Psoas muscle (tissue), 8 donors: ENCODE measurements around the gene REV1. TPM values are rescaled to one million over a fixed set of nuclear protein-coding genes. Genes with fewer than 3 reads are reported as not detected.

ENCODE experiments used
- ATAC-seq, 4 donors: fragments of 200-7000 bp; cut with Tn5 transposase; one replicate each; pipeline ENCODE4 v1.9.1; 2020; ENCODE audit warnings: moderate library complexity in 3 of 4, mild to moderate bottlenecking in 2 of 4
- DNase-seq, 2 donors: peaks; one replicate each; pipeline ENCODE4 v3.0.0-alpha.2; 2020
- H3K27ac ChIP-seq: fragments of 200-600 bp; one replicate; pipeline ENCODE4 v1.8.0; 2022
- H3K27me3 ChIP-seq, 3 donors: fragments of 200-600 bp in 1 of 3; one replicate each; pipeline versions ENCODE4 v1.6.1 to v1.8.0; 2013 to 2022; ENCODE audit warnings: low read length in 2 of 3, mild to moderate bottlenecking in 2 of 3, moderate library complexity in 1 of 3; ENCODE audit not compliant: insufficient read depth in 3 of 3
- H3K36me3 ChIP-seq, 2 donors: fragments of 200-600 bp in 1 of 2; one replicate each; pipeline versions ENCODE4 v1.6.1 to v1.8.0; 2013 to 2022; ENCODE audit warnings: low read depth in 1 of 2, mild to moderate bottlenecking in 1 of 2, moderate library complexity in 1 of 2; ENCODE audit not compliant: insufficient read depth in 1 of 2
- H3K4me1 ChIP-seq: fragments of 200-600 bp; one replicate; pipeline ENCODE4 v1.8.0; 2022
- H3K4me3 ChIP-seq: fragments of 200-600 bp; one replicate; pipeline ENCODE4 v1.8.0; 2022; ENCODE audit warnings: mild to moderate bottlenecking
- H3K9me3 ChIP-seq: fragments of 200-600 bp; one replicate; pipeline ENCODE4 v1.8.0; 2022
- WGBS, 3 donors: extraction: QIAGEN DNeasy Blood & Tissue Kit; methylation state at CpG; one replicate each; pipeline versions ENCODE4 v1.1.6 to v1.1.7; 2013; 5-methylcytosine and 5-hydroxymethylcytosine counted together
- intact Hi-C, 2 donors: fragments of 100-400 bp; cut with DNase I; formaldehyde crosslinking; loops; one replicate each; pipeline versions ENCODE4 v1.11.0 to v1.14.2; 2022
- polyA plus RNA-seq, 3 donors: library from polyadenylated mRNA; stranded (reverse); fragments of 200-250 nt; gene quantifications; one replicate each; pipeline ENCODE4 v1.2.3, GENCODE V29; 2013
- total RNA-seq, 4 donors: library from RNA; stranded (reverse); fragmentation: NEBNext Ultra II Directional in 2 of 4; extraction: Animal tissue kit (Norgen Biotek cat#: 25700) in 2 of 4; gene quantifications; one replicate each; pipeline versions ENCODE4 v1.2.1 to v1.2.4, GENCODE V29; 2021 to 2023
- TF ChIP-seq, protein P1 (sequence below): fragments of 200-600 bp; IDR thresholded peaks from one replicate; pipeline ENCODE4 v1.8.0; 2022; ENCODE audit warnings: antibody characterized with exemption
- donor health status: healthy with polysubstance abuse.
- donor health status: DM: no; HTN: no; CAD: no; lungs with moderate emphysema.
- donor health status: Bipolar disorder and iron deficiency.
- donor health status: healthy.
- donor health status: DM: yes; HTN: yes; CAD: no.
- donor health status: DM: no; HTN: no; CAD: no.
- donor health status: DM: no; HTN: no; CAD: no.
- donor health status: DM: yes; HTN: yes; CAD: no.

The REV1 gene
- total and polyA plus RNA-seq, 7 donors, result 9.1 to 26.0 (median 19.9) TPM

DNA sequence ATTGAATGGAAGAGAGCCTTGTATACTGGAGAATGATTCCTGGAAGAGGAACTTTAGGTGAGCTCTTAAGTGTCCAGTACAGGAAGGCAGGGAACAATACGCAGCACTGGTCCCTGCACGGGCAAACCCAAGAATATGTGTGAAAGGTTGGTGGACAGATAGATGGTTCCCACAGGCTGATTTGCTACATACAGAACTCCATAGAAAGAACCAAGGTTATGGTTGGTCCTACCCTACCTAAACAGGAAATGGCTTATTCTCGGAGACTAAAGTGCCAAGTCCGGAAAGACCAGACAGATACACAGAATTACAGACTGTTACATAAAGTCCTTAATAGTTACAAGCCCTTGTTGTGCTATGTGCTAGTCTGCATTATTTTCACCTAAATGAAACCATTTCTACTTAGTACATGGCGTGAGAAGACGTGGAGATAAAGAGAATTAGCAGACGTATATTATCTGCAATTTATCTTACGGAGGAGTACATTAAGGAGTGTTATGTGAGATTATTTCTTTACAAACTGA lies 1.2 kb downstream of the REV1 start:
- DNase-seq (no peak), ATAC-seq (no peak)
- TF ChIP-seq, protein P1, sequence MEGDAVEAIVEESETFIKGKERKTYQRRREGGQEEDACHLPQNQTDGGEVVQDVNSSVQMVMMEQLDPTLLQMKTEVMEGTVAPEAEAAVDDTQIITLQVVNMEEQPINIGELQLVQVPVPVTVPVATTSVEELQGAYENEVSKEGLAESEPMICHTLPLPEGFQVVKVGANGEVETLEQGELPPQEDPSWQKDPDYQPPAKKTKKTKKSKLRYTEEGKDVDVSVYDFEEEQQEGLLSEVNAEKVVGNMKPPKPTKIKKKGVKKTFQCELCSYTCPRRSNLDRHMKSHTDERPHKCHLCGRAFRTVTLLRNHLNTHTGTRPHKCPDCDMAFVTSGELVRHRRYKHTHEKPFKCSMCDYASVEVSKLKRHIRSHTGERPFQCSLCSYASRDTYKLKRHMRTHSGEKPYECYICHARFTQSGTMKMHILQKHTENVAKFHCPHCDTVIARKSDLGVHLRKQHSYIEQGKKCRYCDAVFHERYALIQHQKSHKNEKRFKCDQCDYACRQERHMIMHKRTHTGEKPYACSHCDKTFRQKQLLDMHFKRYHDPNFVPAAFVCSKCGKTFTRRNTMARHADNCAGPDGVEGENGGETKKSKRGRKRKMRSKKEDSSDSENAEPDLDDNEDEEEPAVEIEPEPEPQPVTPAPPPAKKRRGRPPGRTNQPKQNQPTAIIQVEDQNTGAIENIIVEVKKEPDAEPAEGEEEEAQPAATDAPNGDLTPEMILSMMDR, result no peak
- Histone ChIP-seq H3K27me3 (no peaks in the 10 kb centered on the region), H3K4me1 (peaks cover 48% of the 10 kb centered on the region), H3K9me3 (no peaks in the 10 kb centered on the region), H3K27ac (peak overlapping the region; percentile 97), H3K36me3 (no peaks in the 10 kb centered on the region), H3K4me3 (peak overlapping the region; percentile 90)
- intact Hi-C loops, result loop anchor here in 1 of 2 donors (5.0 kb wide), 1 partner anchor 311 kb away; no protein-coding TSS in a partner anchor
- WGBS, 3 donors, result 3 to 7% (median 5%) methylated on average over 8 of the region's 8 CpGs

DNA sequence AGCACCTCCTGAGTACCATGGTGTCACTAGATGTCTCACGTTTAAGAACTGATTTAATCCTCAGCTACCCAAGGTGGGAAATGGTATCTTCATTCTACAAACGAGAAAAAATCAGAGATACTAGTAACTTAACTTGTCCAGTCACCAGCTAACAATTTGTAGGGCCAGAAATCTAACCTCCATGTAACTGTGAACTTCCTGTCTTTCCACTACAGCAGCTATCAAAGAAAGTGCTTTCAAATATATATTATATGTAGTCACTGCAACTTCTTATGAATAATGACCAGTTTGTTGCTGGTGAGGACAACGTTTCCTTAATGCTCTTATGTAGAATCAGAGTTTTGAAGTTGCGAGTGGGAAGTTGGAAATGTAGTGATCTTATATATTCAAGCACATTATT lies 1.9 kb downstream of the REV1 start:
- H3K9me3 ChIP-seq, result no peaks in the 10 kb centered on the region
- H3K4me1 ChIP-seq, result peaks cover 55% of the 10 kb centered on the region
- 56 to 60% methylated on average over 4 of the region's 4 CpGs; no CpG with 5 or more reads in 1 of the 3 donors for WGBS, 3 donors
- no peak for ATAC-seq
- no peak overlapping the region for H3K27ac ChIP-seq
- no peaks in the 10 kb centered on the region for H3K36me3 ChIP-seq
- TF ChIP-seq, protein P1, result no peak
- H3K4me3 ChIP-seq, result peak overlapping the region; percentile 90
- H3K27me3 ChIP-seq, result no peaks in the 10 kb centered on the region
- intact Hi-C loops, result loop anchor here in 1 of 2 donors (5.0 kb wide), 1 partner anchor 311 kb away; no protein-coding TSS in a partner anchor
- DNase-seq, result no peak

DNA sequence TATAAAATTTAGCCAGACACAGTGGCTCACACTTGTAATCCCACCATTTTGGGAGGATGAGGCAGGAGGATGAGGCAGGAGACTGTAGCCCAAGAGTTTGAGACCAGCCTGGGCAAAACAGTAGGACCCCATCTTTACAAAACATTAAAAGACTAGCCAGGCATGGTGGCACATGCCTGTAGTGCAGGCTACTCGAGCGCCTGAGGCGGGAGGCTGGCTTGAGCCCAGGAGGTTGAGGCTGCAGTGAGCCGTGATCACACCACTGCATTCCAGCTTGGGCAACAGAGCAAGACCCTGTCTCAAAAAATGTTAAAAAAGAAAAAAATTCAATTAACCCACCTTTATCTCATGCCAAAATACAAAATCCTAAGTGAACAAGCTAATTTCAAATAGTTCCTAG lies 4.0 kb downstream of the REV1 start:
- ATAC-seq (no peak), DNase-seq (peak in 1 of 2 donors; percentile 52)
- Histone ChIP-seq H3K9me3 (no peaks in the 10 kb centered on the region), H3K27ac (no peak overlapping the region), H3K4me1 (peaks cover 69% of the 10 kb centered on the region), H3K36me3 (no peaks in the 10 kb centered on the region), H3K4me3 (no peak overlapping the region), H3K27me3 (no peaks in the 10 kb centered on the region)
- WGBS, 3 donors, result 73 to 78% (median 74%) methylated on average over 4 of the region's 4 CpGs
- intact Hi-C loops, result loop anchor here in 1 of 2 donors (5.0 kb wide), 1 partner anchor 309 kb away; no protein-coding TSS in a partner anchor
- TF ChIP-seq, protein P1, result no peak

DNA sequence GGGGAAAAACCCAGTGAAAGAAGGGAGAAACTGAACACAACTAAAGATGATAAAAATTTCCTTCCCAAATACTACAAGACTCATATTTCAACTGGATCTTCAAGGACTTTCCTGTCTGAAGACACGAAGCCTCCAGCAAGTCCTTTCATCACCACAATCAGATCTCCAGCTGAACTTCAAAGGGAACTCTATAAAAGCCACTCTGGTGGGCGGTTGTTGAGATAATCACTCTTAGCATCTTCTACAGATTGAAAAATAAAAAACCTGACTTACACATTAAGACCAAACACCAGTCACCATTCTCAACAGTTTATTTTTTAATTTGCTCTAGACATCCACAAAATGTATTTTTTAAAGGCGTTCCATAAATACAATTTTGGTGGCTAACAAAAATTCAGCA lies 4.4 kb downstream of the REV1 start:
- 70 to 84% (median 75%) methylated on average over 3 of the region's 3 CpGs for WGBS, 3 donors
- TF ChIP-seq, protein P1, result no peak
- no peak for ATAC-seq
- Histone ChIP-seq H3K27me3 (no peaks in the 10 kb centered on the region), H3K27ac (no peak overlapping the region), H3K4me3 (no peak overlapping the region), H3K4me1 (peaks cover 69% of the 10 kb centered on the region), H3K9me3 (no peaks in the 10 kb centered on the region), H3K36me3 (no peaks in the 10 kb centered on the region)
- DNase-seq, result no peak
- intact Hi-C loops, result loop anchor here in 1 of 2 donors (5.0 kb wide), 1 partner anchor 308 kb away; no protein-coding TSS in a partner anchor

DNA sequence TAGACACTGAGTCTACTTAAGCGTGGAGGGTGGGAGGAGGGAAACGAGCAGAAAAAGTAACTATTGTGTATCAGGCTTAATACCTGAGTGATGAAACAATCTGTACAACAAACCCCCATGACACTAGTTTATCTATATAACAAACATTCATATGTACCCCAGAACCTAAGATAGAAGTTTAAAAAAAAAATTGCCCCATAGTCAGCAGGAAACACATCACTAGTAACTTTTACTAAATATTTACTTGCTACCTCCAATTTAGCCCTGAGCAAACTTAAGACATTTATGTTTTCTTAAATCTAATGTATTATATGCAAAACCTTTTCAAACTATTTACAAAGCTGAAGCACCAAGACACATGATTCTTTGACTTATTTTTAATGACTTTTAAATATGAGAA lies 5.6 kb downstream of the REV1 start:
- TF ChIP-seq, protein P1, result no peak
- intact Hi-C loops, result loop anchor here in 1 of 2 donors (5.0 kb wide), 1 partner anchor 62 kb away; no protein-coding TSS in a partner anchor
- no peak overlapping the region for H3K27ac ChIP-seq
- no peaks in the 10 kb centered on the region for H3K27me3 ChIP-seq
- H3K4me3 ChIP-seq, result no peak overlapping the region
- 50 to 80% (median 65%) methylated on average over 2 of the region's 2 CpGs for WGBS, 3 donors
- ATAC-seq (no peak), DNase-seq (no peak)
- H3K4me1 ChIP-seq, result peaks cover 77% of the 10 kb centered on the region
- H3K36me3 ChIP-seq, result no peaks in the 10 kb centered on the region
- no peaks in the 10 kb centered on the region for H3K9me3 ChIP-seq
